DMS153 (cell line): ENCODE results near the gene CGA.

Source experiments
- DNase-seq: peaks from one replicate; lab custom pipeline; 2025; lab: John Stamatoyannopoulos, UW

CGA gene

DNA sequence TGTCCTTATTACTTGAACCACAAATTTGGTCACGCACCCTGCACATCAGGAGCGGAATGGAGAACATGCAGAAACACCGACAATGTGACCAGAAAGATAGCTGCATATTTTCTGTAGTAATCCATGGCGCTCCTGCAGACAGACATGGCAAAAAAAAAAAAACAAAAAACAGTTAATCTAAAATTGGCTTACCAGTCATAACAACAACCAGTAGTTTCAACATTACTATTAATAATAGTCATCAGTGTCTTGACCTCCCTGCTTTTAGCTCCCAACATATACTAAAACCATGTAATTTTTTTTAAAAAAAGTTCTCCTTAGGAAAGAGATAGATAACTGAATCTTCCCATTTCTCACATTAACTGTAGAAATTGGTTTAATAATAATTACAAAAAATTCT is 6.8 kb downstream of the CGA start:
- DNase-seq, result no peak

GRCh38 chr6:87082160-87082721 is 12.7 kb downstream of the CGA start:
- no peak for DNase-seq

DNA sequence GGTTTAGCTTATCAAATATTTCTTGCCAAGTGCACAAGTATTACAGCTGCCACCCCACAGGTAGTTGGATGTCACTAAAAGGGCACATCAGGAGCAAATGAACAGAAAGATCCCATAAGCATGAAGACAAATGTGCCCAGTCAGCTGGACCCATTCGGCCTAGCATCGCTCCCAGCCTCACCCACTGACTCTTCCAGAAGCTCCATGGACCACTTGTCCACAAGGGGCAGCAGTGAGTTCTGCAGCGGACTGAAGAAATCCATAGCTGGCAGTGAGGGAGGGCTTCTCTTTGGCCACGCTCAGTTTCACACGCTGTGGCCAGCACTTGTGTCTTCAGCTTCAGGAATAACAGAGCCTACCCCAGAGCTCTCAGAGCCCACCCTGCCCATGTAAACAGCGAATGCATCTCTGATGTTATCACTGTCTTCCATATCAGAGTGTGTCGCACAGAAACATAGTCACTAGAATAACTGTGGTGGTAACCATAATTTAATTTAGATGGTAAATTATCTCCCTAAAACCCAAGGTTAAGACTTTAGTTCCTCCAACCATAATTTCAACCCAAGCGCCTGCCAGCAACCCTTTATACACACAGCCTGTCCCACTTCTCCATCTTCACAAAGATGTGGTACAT is 15.8 kb downstream of the CGA start:
- DNase-seq, result peak; percentile 29

DNA sequence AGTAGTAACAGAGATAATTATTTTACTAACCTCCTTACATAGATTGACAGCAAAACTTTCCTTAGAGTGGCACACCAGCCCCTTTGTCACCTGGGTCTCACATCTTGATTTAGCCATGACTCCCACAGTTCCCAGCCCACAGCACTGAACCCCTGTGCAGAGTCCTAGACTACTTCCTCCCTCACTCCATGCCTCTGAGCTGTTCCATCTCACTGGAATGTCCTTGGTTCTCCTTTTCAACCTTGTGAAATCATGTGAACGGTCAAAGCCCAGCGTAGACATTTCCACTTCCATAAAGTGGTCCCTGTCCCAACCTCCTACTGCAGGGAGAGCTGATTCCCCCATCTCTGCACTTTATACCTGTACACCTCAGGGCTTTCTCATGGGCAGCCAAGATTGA is 19.7 kb downstream of the CGA start:
- DNase-seq, result no peak

DNA sequence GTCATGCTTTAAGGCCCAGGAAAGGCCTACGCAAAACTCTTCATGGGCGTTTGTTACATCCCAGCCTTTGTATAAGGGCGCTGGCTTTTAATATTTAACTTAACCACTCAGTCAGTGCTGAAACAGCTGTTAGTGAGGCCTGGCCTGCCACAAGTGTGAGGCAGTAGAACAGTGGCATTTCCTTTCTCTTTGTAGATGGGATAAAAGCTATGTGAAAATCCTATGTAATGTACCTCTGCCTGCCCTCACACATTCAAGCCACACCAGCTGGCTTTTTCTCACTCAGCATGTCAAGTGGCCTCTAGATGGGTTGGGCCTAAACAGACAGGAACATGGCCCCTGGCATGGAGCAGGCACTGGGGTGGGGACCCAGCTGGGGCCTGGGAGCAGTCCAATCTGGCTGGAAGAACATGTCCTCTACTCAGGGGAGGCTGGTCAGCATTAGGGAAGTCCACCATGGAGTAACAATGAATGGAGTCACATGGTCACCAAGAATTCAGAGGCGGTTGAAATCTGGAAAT is 20.7 kb downstream of the CGA start:
- no peak for DNase-seq

DNA sequence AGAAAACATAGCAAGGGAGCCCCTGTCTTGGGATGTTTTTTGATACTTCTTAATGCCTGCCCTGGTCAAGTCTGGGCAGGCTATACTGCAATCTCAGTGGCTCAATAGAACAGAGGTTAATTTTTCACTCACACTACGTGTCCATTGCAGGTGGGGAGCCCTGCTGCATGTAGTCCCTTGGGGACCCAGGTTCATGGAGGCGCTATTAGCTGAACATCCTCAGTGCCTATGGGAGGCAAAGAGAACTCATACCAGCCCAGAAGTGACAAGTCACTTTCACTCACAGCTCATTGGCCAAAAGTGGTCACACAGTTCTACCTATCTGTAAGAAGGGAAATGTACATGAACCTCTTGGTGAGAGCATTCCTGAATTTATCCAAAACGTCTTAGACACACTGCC is 23.2 kb downstream of the CGA start:
- no peak for DNase-seq

DNA sequence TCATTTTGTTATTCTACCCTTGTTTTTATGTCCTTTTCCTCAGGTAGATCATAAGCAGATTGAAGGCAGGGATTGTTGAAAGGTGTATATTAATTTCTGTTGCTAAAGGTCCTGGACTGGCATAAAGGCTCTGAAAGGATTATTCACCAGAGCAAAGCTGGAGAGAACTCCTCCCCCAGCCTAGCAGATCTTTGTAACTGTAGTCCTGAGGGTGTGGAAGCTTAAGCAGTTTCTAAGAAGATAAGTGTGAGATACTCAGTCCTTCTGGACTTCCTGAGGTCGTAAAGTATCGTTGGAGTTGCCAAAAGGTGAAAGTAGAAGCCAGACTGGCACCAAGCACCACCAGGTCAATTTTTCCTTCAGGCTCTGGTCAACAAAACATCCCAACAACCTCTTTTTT is 24.2 kb downstream of the CGA start:
- no peak for DNase-seq

DNA sequence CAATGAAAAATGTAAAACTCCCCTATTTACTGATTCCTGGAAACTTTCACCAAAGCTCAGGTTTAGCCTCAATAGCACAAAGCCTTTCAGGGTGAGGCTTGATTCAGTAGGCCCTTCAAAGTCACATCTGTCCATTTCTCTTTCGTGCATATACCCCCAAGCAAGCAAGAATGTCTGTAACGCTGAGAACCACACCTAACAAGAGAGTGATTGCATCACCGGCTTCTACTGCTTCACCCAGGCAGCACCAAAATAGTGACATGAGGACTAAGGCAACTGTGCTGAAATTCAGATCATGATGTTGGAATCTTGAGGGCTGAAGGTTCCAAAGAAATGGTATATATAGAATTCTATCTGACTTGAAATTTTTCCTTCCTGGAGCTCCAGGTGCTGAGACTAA is 26.1 kb downstream of the CGA start:
- DNase-seq, result no peak

DNA sequence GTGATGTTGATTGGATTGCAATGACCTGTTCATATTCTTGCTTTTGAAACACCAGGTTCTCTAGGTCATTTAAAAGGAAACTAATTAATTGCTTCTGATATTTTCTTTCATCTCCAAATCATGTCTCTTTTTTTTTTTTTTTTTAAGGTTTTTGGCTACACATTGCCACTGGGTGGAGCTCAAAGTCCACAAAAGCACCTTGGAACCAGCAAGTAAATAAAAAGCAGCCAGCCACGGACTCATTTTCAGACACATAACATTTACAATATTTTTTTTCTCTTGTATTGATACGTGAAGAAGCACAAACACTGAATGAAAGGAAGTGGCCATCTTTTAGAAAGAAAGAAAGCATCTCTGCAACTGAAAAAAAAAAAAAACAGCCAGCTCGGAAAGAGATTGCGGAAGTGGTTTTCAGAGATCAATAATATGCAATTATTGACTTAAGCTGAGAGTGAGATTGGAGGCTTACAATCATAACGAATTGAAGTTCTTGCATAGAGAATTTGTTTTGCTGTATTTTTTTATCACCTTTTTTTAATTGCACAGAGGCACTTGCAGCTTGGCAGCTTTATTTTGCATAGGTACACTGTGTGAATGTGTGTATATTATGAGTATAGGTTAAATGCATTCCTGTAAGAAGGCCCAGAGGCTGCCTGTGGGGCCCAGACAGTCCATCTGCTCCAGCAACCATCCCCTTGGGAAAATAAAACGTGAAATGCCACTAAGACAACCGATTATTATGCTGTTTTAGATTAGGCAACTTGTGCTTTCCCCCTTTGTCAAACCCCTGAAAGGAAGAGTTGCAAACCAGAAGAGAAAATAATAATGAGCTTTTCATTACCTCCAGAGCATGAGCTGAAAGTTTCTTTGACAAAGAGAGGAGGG is 28.2 kb downstream of the CGA start:
- DNase-seq, result peak; percentile 82

- no peak for DNase-seq
Observed at GRCh38 chr6:87065117-87065516, 29.8 kb downstream of the CGA start.

DNA sequence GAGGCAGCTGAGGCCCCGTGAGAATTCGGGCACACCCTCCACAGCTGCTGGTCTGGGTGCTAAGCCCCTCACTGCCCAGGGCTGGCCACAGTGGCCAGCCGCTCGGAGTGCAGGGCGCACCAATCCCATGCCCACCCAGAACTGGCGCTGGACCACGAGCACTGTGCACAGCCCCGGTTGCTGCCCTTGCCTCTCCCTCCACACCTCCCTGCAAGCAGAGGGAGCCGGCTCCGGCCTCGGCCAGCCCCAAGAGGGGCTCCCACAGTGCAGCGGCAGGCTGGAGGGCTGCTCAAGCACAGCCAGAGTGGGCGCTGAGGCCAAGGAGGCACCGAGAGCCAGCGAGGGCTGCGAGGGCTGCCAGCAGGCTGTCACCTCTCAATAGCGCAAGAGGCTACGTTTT is 35.0 kb downstream of the CGA start:
- no peak for DNase-seq

DNA sequence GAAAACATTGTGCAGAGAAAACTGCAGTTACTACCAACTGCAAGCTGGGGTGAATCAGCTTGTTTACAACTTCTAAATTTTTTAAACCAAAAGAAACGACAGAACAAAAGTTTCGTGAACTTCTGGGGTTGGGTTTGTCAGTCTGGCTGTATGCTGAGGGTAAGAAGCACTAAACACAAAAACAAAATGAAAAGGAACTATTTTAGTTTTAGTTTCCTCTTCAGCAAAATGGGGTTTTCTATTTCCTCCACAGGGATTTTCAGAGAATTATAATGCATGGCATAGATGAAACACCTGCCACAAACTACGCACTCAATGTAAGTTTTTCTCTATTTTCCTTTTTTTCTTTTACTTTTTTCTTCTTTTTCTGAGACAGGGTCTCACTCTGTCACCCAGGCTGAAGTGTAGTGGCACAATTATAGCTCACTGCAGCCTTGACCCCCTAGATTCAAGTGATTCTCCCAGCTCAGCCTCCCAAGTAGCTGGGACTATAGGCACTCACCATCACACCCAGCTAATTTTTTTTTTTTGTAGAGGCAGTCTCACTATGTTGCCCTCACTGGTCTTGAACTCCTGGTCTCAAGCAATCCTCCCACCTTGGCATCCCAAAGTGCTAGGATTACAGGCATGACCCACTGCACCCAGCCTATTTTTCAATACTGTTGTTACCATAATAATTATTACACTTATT is 40.6 kb downstream of the CGA start:
- DNase-seq, result no peak

- no peak for DNase-seq
Observed at GRCh38 chr6:87053312-87053711, 41.6 kb downstream of the CGA start.

DNA sequence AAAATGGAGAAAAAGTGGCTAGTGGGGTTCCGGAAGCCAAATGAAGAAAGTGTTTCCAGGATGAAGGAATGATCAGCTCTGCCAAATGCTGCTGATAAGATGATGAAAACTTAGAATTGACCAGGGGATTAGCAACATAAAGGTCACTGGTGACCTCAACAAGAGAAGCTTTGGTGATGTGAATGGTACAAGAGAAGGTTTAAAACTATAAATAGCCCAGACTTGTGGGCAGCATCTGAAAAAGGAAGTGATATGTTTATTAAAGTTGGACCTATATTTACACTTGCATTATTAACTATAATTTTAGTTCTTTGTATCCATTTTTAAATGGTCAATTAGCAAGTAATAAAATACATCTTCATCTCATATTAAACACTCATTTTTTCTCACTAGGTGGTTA is 45.1 kb downstream of the CGA start:
- no peak for DNase-seq

GRCh38 chr6:87045521-87046075 is 49.3 kb downstream of the CGA start:
- DNase-seq, result no peak

- DNase-seq, result no peak
Observed at GRCh38 chr6:87040729-87041128, 54.2 kb downstream of the CGA start.
